A549 treated with Mapracorat at 1 μM for 4 hours (cell line): ENCODE measurements around the gene SIN3A. TPM values are rescaled to one million over a fixed set of nuclear protein-coding genes. Genes with fewer than 3 reads are reported as not detected.

Experiments
- total RNA-seq: library from RNA; stranded (reverse); fragments of 200-300 nt; extraction: Qiagen RNA extraction; gene quantifications from 5 replicates; pipeline ENCODE4 v1.2.3, GENCODE V29; 2022

SIN3A gene
- total RNA-seq = 24.8 to 32.2 TPM (median 28.8 TPM) in 5 replicates

DNA sequence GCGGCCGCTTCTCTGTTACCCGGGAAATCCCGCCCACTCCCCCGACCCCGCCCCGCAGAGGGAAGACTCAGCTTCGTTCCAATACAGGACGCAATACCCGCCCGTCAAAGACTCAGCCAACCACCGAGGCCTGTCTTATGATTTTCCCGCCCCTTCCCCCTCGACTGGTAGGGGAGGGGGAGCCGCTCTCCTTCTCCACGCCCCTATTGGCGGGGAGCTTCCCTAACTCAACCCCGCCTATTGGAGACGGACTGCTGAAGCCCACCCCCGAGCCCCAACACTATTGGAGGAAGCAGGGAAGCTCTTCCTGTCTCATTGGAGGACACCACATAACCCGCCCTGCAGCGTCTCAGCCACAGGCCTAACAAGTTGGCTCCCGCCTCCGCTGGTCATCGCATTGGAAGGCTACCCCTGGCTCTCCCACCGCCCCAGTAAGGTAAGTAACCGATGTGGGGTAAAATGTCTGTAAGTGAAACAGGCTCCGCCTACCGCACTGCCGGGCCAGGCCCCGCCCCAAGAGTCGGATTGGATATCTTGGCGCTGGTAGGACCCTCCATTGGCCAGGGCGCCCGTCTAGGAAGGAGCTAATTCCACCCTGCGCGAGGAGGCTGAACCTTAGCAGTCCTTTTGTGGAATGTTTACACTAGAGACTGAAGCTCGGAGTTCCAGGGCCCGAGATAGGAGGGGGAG, at the start of gene SIN3A:
Gene SIN3A, minus strand, starts transcription at position 17 of the 690 bp plus-strand sequence. CDS start 21,315 bp downstream, outside the sequence.

DNA sequence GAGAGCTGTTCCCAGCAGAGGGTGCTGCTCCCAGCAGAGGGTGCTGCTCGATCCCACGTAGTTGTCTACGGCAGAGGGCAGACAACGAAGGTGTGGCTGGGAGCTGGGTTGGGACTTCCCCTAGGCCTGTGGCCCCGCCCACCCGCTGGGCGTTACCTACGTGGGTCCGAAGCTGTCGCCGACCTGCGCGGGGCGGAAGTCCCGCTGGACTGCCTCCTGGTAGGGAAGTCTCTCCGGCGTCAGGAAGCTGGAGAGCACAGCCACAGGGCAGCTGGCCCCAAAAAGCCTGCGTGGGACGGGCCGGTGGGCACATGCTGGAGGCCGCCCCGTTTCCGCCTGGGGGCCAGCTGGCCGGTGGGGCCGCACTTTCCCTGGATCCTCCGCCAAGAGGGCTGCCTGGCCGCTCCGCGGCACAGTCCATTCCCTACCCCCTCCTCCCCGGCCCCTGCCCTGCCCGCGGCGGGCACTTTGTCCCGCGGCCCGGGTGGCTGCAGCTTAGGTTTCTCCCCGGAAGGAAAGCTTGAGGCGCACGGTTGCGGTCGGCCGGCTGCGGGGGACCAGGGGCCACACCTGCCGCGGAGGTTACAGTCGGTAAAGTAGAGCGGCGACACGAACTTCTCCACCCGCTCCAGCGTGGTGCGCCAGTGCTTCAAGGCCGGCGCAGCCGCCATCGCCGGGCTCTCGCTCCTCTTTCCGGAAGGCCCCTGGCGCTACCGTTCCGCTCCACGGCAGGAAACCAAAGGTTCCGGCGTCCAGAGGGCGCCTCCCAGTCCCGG, 83.4 kb downstream of the SIN3A start, which contains the start of gene MAN2C1:
Gene MAN2C1, minus strand, starts transcription at position 695 of the 776 bp plus-strand sequence. Its CDS starts 24 bp downstream, at position 671.

DNA sequence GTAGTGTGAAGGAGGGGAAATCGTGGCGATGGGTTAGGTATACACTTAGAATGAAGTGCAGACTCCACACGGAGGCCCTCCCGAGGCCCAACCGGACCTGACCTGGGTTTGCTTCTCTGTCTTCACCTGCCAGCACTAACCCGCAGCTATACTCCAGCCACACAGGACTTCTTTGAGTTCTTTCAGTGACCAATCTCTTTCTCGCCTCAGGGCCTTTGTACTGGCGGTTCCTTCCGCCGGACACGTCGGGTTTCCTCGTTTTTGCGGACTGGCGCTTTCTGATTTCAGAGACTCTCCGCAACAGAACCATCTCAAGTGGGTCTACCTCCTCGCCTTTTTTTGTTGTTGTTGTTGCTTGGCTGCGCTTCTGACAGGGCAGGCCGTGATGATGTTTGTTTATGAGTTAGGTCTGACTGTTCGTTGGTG, 104.7 kb downstream of the SIN3A start, which contains the start of gene NEIL1:
Gene NEIL1, plus strand, starts transcription at position 244 of the 426 bp plus-strand sequence. CDS start 1,867 bp downstream, outside the sequence.

DNA sequence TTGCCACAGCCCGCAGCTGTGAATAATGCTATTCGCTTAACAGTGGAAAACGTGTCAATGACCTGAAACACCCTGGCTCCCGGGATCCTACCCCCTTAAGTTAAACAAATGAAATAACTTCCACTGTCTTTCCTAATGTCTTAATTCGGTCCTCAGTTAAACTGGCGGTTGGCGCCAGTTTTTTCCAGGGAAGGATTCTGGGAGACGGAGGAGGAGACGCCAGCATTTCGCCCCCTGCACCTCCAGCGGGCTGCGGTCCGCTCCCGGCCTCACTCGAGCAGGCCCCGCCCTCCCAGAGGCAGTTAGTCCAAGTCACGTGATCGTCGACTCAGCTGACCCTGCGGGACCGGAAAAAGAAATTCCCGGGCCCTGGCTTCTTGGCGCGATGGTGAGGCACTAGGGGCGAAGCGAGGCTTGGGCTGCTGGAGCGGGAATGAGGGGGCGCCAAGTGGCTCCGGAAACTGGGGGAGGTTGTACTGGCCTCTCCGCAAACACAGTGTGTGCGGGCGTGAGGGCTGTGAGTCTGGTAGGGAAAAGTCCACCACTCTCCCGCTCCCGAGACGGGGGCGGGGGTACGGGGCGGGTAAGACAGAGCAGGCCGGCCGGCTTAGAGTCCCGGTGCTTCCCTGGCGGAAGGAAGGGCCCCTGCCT, 115.7 kb downstream of the SIN3A start, which contains the start of gene COMMD4:
Gene COMMD4, plus strand, starts transcription at position 359 of the 651 bp plus-strand sequence. Its CDS starts 27 bp downstream, at position 386.

Other genes starting within 250 kb of the SIN3A start
- 25.9 to 36.4 TPM (median 31.6 TPM) in 5 replicates for gene C15orf39, start 249.8 kb downstream of the SIN3A start, total RNA-seq
- gene GOLGA6C, start 193.4 kb downstream of the SIN3A start, total RNA-seq = 0.08 TPM in 1 of 5 replicates, not detected in the others
- 0.07 to 0.14 TPM in 2 of 5 replicates, not detected in the others for gene GOLGA6D, start 168.9 kb downstream of the SIN3A start, total RNA-seq
- 172 to 190 TPM (median 180 TPM) in 5 replicates for gene COMMD4, start 115.6 kb downstream of the SIN3A start, total RNA-seq
- 2.0 to 2.9 TPM (median 2.6 TPM) in 5 replicates for gene NEIL1, start 104.7 kb downstream of the SIN3A start, total RNA-seq
- gene MAN2C1, start 83.1 kb downstream of the SIN3A start, total RNA-seq = 65.7 to 99.7 TPM (median 78.1 TPM) in 5 replicates
- 37.1 to 48.0 TPM (median 46.5 TPM) in 5 replicates for gene PTPN9, start 127.6 kb upstream of the SIN3A start, total RNA-seq
- 29.8 to 32.4 TPM (median 31.3 TPM) in 5 replicates for gene SNUPN, start 174.0 kb upstream of the SIN3A start, total RNA-seq
- gene IMP3, start 188.5 kb upstream of the SIN3A start, total RNA-seq = 87.7 to 129 TPM (median 117 TPM) in 5 replicates
- gene SNX33, start 196.2 kb upstream of the SIN3A start, total RNA-seq = 11.4 to 15.8 TPM (median 14.5 TPM) in 5 replicates